Neural cell (in vitro differentiated cells): Measurements from ENCODE around the gene KHK. TPM values are rescaled to one million over a fixed set of nuclear protein-coding genes. Genes with fewer than 3 reads are reported as not detected.
"Not testable (repeated sequence)": the region's sequence is repeated elsewhere in the genome, so short reads cannot be mapped to it uniquely, and the experiment has no call there.

Experiments used
- H2AFZ ChIP-seq: fragments of 200-600, 300-800 bp; sonication (generic), shearing (Covaris generic); 2 replicates; pipeline ENCODE4 v1.6.0; 2014; ENCODE audit warnings: low read depth, mild to moderate bottlenecking, antibody characterized with exemption, low read length, moderate library complexity
- H3F3A ChIP-seq: fragments of 200-600 bp; shearing (Covaris generic); 2 replicates; pipeline ENCODE4 v1.6.1; 2016; ENCODE audit warnings: mild to moderate bottlenecking, moderate library complexity, mixed read lengths, antibody characterized with exemption, low read length; ENCODE audit not compliant: insufficient read depth, poor library complexity, severe bottlenecking
- H3K27ac ChIP-seq: fragments of 200-600, 300-800 bp; sonication (generic), shearing (Covaris generic); 2 replicates; pipeline ENCODE4 v1.5.1; 2014; ENCODE audit warnings: mild to moderate bottlenecking, low read length, moderate library complexity
- H3K27me3 ChIP-seq: fragments of 300-800, 200-600 bp; sonication (generic), shearing (Covaris generic); 2 replicates; pipeline ENCODE4 v1.6.0; 2014; ENCODE audit warnings: mild to moderate bottlenecking, low read depth, low read length, moderate library complexity; ENCODE audit not compliant: insufficient read depth
- H3K36me3 ChIP-seq: fragments of 300-800, 200-600 bp; sonication (generic), shearing (Covaris generic); 2 replicates; pipeline ENCODE4 v1.5.1; 2014; ENCODE audit warnings: mild to moderate bottlenecking, antibody characterized with exemption, low read length, moderate library complexity; ENCODE audit not compliant: insufficient read depth
- H3K4me2 ChIP-seq: fragments of 300-800, 200-600 bp; sonication (generic), shearing (Covaris generic); 2 replicates; pipeline ENCODE4 v1.6.0; 2014; ENCODE audit warnings: mild to moderate bottlenecking, low read length
- H3K4me3 ChIP-seq: fragments of 300-800, 200-600 bp; sonication (generic), shearing (Covaris generic); 2 replicates; pipeline ENCODE4 v1.5.1; 2014; ENCODE audit warnings: mild to moderate bottlenecking, low read length, moderate library complexity
- H3K79me2 ChIP-seq: fragments of 200-600 bp; shearing (Covaris generic); replicated peaks from 2 replicates; pipeline ENCODE4 v1.6.0; 2014; ENCODE audit warnings: mild to moderate bottlenecking, low read length, moderate library complexity; ENCODE audit not compliant: insufficient read depth
- H3K9ac ChIP-seq: fragments of 300-800, 200-600 bp; sonication (generic), shearing (Covaris generic); 2 replicates; pipeline ENCODE4 v1.6.1; 2016; ENCODE audit warnings: mild to moderate bottlenecking, low read length, mixed read lengths
- H3K9me2 ChIP-seq: fragments of 200-600 bp; shearing (Covaris generic); 2 replicates; pipeline ENCODE4 v1.6.1; 2016; ENCODE audit warnings: mild to moderate bottlenecking, low read length, mixed read lengths; ENCODE audit not compliant: insufficient read depth
- H3K9me3 ChIP-seq: fragments of 200-600, 300-800 bp; sonication (generic), shearing (Covaris generic); 2 replicates; pipeline ENCODE4 v1.6.1; 2016; ENCODE audit warnings: mild to moderate bottlenecking, mixed run types, low read length, moderate library complexity, mixed read lengths
- H4K20me1 ChIP-seq: fragments of 200-600 bp; shearing (Covaris generic); 2 replicates; pipeline ENCODE4 v1.6.1; 2016; ENCODE audit warnings: mild to moderate bottlenecking, mixed run types; ENCODE audit not compliant: insufficient read depth
- CTCF ChIP-seq: fragments of 450-650 bp; IDR thresholded peaks from 2 replicates; pipeline ENCODE4 v1.5.1; 2014; ENCODE audit warnings: antibody characterized with exemption, mild to moderate bottlenecking, moderate library complexity; ENCODE audit not compliant: poor library complexity, severe bottlenecking
- EP300 ChIP-seq: fragments of 450-650 bp; conservative IDR thresholded peaks from 2 replicates; pipeline ENCODE4 v1.6.1; 2014; ENCODE audit warnings: antibody characterized with exemption, mild to moderate bottlenecking, moderate library complexity; ENCODE audit not compliant: poor library complexity, severe bottlenecking
- EZH2 ChIP-seq: fragments of 200-600, 300-800 bp; shearing (Covaris generic), sonication (generic); IDR thresholded peaks from 2 replicates; pipeline ENCODE4 v1.6.1; 2014; ENCODE audit warnings: antibody characterized with exemption, low read length, borderline replicate concordance, mild to moderate bottlenecking; ENCODE audit not compliant: insufficient read depth, poor library complexity, severe bottlenecking
- MXI1 ChIP-seq: fragments of 450-650 bp; conservative IDR thresholded peaks from 2 replicates; pipeline ENCODE4 v1.6.1; 2014; ENCODE audit warnings: antibody characterized with exemption, mild to moderate bottlenecking; ENCODE audit not compliant: poor library complexity, severe bottlenecking
- POLR2AphosphoS5 ChIP-seq: IDR thresholded peaks from 2 replicates; pipeline ENCODE4 v1.6.1; 2012
- RAD21 ChIP-seq: fragments of 450-650 bp; conservative IDR thresholded peaks from 2 replicates; pipeline ENCODE4 v1.6.1; 2014; ENCODE audit warnings: antibody characterized with exemption, mild to moderate bottlenecking, moderate library complexity
- SMC3 ChIP-seq: fragments of 450-650 bp; conservative IDR thresholded peaks from 2 replicates; pipeline ENCODE4 v1.6.1; 2014; ENCODE audit warnings: antibody characterized with exemption, mild to moderate bottlenecking, moderate library complexity; ENCODE audit not compliant: poor library complexity
- TAF1 ChIP-seq: IDR thresholded peaks from 2 replicates; pipeline ENCODE4 v1.6.1; 2012; ENCODE audit warnings: low read depth
- polyA plus RNA-seq: library from polyadenylated mRNA; depleted of rRNA; stranded (reverse); fragments of >200 nt; gene quantifications from 2 replicates; pipeline ENCODE4 v1.2.3, GENCODE V29; 2014
- TF ChIP-seq, protein P1 (sequence below): IDR thresholded peaks from 2 replicates; pipeline ENCODE4 v1.6.1; 2012; ENCODE audit warnings: borderline replicate concordance

Gene KHK
- polyA plus RNA-seq, 1 donor from 2014 or later: 4.1 TPM

- H3K36me3 ChIP-seq: no peaks in the 10 kb centered on the region
- H3K9me2 ChIP-seq: no peaks in the 10 kb centered on the region
- no peak overlapping the region for H3K27ac ChIP-seq
- H3K79me2 ChIP-seq: no peaks in the 10 kb centered on the region
- H3K4me3 ChIP-seq: no peak overlapping the region
- no peak for TF ChIP-seq MXI1
- no peak for TF ChIP-seq SMC3
- TF ChIP-seq EP300: no peak
- TF ChIP-seq CTCF: no peak
- TF ChIP-seq EZH2: no peak
- TF ChIP-seq POLR2AphosphoS5: no peak
- TF ChIP-seq, protein P1, sequence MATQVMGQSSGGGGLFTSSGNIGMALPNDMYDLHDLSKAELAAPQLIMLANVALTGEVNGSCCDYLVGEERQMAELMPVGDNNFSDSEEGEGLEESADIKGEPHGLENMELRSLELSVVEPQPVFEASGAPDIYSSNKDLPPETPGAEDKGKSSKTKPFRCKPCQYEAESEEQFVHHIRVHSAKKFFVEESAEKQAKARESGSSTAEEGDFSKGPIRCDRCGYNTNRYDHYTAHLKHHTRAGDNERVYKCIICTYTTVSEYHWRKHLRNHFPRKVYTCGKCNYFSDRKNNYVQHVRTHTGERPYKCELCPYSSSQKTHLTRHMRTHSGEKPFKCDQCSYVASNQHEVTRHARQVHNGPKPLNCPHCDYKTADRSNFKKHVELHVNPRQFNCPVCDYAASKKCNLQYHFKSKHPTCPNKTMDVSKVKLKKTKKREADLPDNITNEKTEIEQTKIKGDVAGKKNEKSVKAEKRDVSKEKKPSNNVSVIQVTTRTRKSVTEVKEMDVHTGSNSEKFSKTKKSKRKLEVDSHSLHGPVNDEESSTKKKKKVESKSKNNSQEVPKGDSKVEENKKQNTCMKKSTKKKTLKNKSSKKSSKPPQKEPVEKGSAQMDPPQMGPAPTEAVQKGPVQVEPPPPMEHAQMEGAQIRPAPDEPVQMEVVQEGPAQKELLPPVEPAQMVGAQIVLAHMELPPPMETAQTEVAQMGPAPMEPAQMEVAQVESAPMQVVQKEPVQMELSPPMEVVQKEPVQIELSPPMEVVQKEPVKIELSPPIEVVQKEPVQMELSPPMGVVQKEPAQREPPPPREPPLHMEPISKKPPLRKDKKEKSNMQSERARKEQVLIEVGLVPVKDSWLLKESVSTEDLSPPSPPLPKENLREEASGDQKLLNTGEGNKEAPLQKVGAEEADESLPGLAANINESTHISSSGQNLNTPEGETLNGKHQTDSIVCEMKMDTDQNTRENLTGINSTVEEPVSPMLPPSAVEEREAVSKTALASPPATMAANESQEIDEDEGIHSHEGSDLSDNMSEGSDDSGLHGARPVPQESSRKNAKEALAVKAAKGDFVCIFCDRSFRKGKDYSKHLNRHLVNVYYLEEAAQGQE: no peak
- TF ChIP-seq TAF1: no peak
- no peak for TF ChIP-seq RAD21
- H4K20me1 ChIP-seq: no peaks in the 10 kb centered on the region
- no peak overlapping the region for H3K4me2 ChIP-seq
- H2AFZ ChIP-seq: no peak overlapping the region
- H3K27me3 ChIP-seq: no peaks in the 10 kb centered on the region
- H3K9ac ChIP-seq: no peak overlapping the region
- no peaks in the 10 kb centered on the region for H3K9me3 ChIP-seq
- H3F3A ChIP-seq: no peaks in the 10 kb centered on the region
Measured at GRCh38 chr2:27109083-27109482, 22.5 kb downstream of the KHK start.

DNA sequence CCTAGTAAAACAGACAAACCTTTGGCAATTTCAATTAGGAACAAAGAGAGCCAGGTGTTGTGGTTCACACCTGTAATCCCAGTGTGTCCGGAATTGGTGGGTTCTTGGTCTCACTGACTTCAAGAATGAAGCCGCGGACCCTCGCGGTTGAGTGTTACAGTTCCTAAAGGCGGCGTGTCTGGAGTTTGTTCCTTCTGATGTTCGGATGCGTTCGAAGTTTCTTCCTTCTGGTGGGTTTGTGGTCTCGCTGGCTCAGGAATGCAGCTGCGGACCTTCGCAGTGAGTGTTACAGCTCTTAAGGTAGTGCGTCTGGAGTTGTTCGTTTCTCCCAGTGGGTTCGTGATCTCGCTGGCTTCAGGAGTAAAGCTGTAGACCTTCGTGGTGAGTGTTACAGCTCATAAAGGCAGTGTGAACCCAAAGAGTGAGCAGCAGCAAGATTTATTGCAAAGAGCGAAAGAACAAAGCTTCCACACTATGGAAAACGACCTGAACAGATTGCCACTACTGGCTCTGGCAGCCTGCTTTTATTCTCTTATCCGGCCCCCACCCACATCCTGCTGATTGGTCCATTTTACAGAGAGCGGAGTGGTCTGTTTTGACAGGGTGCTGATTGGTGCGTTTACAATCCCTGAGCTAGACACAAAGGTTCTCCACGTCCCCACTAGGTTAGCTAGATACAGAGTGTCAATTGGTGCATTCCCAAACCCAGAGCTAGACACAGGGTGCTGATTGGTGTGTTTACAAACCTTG lies 24.2 kb downstream of the KHK start:
- H4K20me1 ChIP-seq, H3K36me3 ChIP-seq, H3K27ac ChIP-seq, H3K9ac ChIP-seq, H2AFZ ChIP-seq, H3K9me2 ChIP-seq, H3K79me2 ChIP-seq, H3F3A ChIP-seq, H3K27me3 ChIP-seq, H3K4me3 ChIP-seq, H3K9me3 ChIP-seq, H3K4me2 ChIP-seq: not testable (repeated sequence)

DNA sequence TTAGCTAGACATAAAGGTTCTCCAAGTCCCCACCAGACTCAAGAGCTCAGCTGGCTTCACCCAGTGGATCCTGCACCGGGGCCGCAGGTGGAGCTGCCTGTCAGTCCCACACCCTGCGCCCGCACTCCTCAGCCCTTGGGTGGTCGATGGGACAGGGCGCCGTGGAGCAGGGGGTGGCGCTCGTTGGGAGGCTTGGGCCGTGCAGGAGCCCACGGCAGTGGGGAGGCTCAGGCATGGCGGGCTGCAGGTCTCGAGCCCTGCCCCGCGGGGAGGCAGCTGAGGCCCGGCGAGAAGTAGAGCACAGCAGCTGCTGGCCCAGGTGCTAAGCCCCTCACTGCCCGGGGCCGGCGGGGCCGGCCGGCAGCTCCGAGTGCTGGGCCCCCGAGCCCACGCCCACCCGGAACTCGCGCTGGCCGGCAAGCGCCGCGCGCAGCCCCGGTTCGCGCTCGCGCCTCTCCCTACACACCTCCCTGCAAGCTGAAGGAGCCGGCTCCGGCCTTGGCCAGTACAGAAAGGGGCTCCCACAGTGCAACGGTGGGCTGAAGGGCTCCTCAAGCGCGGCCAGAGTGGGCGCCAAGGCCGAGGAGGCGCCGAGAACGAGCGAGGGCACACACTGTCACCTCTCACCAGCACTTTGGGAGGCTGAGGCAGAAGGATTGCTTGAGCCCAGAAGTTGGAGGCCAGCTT lies 25.0 kb downstream of the KHK start:
- H2AFZ ChIP-seq, H3K9ac ChIP-seq, H3K36me3 ChIP-seq: not testable (repeated sequence)

More for the DNA sequence above, 25.0 kb downstream of the KHK start:
- not testable (repeated sequence) for H3K9me3 ChIP-seq, H3F3A ChIP-seq, H3K79me2 ChIP-seq, H3K27ac ChIP-seq, H3K27me3 ChIP-seq, H3K4me2 ChIP-seq, H3K9me2 ChIP-seq, H4K20me1 ChIP-seq, H3K4me3 ChIP-seq
